ENCODE measurements around the gene MED12L.
"Not testable (repeated sequence)": the region's sequence is repeated elsewhere in the genome, so short reads cannot be mapped to it uniquely, and the experiment has no call there.

Gene MED12L

DNA sequence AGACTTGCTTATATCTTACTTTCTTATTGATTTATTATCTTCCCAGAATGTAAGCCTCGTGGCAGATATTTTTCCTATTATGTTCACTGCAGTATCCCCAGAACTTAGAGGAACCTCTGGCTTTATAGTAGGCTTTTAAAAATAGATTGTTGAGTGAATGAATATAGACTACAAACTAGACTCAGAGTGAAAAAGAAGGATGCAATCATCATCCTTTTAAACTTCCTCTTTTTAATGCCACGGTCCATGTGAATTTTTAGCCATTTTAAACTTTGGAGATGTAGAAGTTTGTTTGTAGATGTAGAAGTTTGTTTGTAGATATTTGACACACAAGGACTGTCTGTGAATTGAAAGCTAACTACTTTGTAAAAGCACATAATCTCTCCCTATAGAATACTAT is 306.3 kb downstream of the MED12L start:
- DNase-seq (ENCODE audit: low read depth), result no peak
- no peak for TF ChIP-seq CTCF (IDR thresholded peaks at IDR 0.05; ENCODE audit: low read length, missing control alignments)
- no peak overlapping the region for H3K4me3 ChIP-seq (replicated peaks; ENCODE audit: low read depth, low read length)

DNA sequence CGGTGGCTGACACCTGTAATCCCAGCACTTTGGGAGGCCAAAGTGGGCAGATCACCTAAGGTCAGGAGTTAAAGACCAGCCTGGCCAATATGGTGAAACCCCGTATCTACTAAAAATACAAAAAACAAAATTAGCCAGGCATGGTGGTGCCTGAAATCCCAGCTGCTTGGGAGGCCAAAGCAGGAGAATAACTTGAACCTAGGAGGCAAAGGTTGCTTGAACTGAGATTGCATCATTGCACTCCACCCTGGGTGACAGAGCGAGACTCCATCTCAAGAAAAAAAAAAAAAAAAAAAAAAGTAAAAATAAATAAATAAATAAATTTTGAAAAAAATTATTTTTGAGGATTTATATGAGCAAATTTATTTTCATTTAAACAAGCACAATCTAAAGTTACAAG is 306.7 kb downstream of the MED12L start:
- H3K4me3 ChIP-seq (replicated peaks; ENCODE audit: low read depth, low read length); DNase-seq (ENCODE audit: low read depth): not testable (repeated sequence)

DNA sequence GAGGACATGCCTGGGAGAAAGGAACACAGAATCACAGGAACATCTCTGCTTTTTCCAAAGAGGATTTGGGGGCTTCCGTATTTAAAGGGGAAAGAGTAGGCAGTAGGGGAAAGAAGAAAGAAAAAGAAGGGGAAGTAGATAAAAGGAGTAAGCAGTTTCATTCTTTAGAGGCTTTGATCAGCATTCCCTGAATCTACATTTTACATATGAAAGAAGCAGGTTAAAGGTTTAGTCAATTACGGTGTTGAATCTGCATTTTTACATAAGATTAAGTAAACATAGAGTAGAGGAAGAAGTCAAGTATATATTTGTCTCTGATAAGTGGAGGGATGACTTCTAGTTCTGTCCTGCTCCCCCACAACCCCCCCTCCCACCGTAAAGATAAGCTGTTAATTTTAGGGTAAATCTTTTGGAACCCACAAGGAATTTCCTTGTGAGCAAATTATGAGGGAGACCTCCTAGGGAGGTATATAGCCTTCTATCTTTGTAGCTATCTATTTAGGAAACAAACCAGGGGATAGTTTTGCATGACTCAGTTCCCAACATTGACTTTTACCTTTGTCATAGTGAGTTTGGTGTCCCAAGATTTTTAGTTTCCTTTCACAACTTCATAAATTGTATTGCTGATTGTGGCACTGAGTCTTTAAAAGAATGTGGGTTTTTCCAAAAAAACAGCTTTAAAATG is 307.8 kb downstream of the MED12L start:
- H3K4me3 ChIP-seq (replicated peaks; ENCODE audit: low read depth, low read length), result no peak overlapping the region
- no peak for DNase-seq (ENCODE audit: low read depth)
- TF ChIP-seq CTCF (IDR thresholded peaks at IDR 0.05; ENCODE audit: low read length, missing control alignments), result no peak

GRCh38 chr3:151393941-151394340 is 308.5 kb downstream of the MED12L start:
- TF ChIP-seq CTCF (IDR thresholded peaks at IDR 0.05; ENCODE audit: low read length, missing control alignments), result no peak
- DNase-seq (ENCODE audit: low read depth), result no peak
- no peak overlapping the region for H3K4me3 ChIP-seq (replicated peaks; ENCODE audit: low read depth, low read length)

DNA sequence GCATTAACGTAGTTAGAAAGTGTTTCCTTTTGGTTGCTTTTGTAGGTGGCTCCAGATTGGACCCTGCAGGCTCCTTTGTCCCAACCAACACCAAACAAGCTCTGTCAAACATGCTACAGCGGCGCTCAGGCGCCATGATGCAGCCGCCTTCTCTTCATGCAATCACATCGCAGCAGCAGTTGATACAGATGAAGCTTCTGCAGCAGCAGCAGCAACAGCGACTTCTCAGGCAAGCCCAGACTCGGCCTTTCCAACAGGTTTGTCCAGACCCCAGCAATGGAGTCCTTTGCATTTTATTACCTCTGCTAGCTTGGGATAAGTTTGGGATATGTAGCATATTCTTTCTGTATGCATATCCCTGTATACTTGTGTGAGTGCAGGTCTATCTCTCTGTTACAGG is 309.1 kb downstream of the MED12L start:
- H3K4me3 ChIP-seq (replicated peaks; ENCODE audit: low read depth, low read length), result no peak overlapping the region
- no peak for TF ChIP-seq CTCF (IDR thresholded peaks at IDR 0.05; ENCODE audit: low read length, missing control alignments)
- no peak for DNase-seq (ENCODE audit: low read depth)

DNA sequence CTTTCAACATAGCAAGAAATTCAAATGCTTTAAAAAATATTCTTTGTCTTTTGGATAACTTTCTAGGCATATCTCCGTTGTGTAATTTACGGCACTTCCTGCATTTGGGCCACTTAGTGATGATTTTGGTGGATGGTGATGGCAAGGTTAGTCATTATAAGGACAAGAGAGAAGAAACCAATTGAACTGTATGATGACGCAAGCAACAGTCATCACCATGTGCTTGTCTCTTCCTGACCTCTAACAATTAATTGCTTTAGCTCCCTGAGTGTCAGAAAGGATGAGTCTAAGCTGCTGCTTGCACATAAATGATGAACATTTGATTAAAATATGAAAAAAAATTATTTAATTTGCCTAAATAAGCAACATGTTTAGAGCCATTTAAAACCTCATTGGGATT is 310.3 kb downstream of the MED12L start:
- H3K4me3 ChIP-seq (replicated peaks; ENCODE audit: low read depth, low read length), result no peak overlapping the region
- DNase-seq (ENCODE audit: low read depth), result peak; percentile 25
- TF ChIP-seq CTCF (IDR thresholded peaks at IDR 0.05; ENCODE audit: low read length, missing control alignments), result no peak

- no peak for TF ChIP-seq CTCF (IDR thresholded peaks at IDR 0.05; ENCODE audit: low read length, missing control alignments)
- no peak for DNase-seq (ENCODE audit: low read depth)
- no peak overlapping the region for H3K4me3 ChIP-seq (replicated peaks; ENCODE audit: low read depth, low read length)
Observed at GRCh38 chr3:151398895-151399294, 313.4 kb downstream of the MED12L start.

Data from fibroblast of pulmonary artery (primary cell).